Glomerular endothelial cell (primary cell): ENCODE data around the gene LTB. TPM values are rescaled to one million over a fixed set of nuclear protein-coding genes. Genes with fewer than 3 reads are reported as not detected.

ENCODE experiments used
- DNase-seq: peaks from one replicate; pipeline ENCODE4 v3.0.0-alpha.2; 2011; ENCODE audit warnings: low read depth, low spot score; ENCODE audit errors: extremely low read depth
- total RNA-seq: library from RNA; depleted of rRNA; stranded (reverse); fragments of >200 nt; gene quantifications from 2 replicates; pipeline ENCODE4 v1.2.3, GENCODE V29; 2015

Gene LTB
- total RNA-seq, 1 donor from 2014 or later: 41.8 TPM

DNA sequence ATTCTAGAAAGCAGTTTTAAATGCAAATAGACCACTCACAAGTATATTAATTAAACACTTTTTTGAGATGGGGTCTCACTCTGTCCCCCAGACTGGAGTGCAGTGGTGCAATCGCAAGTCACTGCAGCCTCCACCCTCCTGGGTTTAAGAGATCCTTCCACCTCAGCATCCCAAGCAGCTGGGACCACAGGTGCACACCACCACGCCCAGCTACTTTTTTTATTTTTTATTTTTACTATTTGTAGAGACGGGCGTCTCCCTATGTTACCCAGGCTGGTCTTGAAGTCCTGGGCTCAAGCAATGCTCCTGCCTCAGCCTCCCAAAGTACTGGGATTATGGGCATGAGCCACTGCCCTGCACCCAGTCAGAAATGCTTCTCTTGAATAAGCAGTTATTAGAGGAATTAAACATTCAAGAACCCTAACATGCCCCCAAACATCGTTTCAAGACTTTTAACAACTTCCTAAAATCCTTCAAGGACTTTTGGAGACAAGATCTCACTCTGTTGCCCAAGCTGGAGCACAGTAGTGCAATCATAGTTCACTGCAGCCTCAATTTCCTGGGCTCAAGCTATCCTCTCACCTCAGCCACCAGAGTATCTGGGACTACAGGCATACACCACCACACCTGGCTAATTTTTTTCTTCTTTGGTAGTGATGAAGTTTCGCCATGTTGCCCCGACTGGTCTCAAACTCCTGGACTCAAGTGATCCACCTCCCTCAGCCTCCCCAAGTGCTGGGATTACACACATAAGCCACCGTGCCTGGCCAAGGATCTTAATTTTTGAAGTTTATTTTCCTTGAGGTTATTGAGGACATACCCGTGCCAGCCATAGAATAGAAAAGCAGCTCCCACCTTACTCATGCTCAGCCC lies 50.2 kb downstream of the LTB start:
- DNase-seq: no peak

DNA sequence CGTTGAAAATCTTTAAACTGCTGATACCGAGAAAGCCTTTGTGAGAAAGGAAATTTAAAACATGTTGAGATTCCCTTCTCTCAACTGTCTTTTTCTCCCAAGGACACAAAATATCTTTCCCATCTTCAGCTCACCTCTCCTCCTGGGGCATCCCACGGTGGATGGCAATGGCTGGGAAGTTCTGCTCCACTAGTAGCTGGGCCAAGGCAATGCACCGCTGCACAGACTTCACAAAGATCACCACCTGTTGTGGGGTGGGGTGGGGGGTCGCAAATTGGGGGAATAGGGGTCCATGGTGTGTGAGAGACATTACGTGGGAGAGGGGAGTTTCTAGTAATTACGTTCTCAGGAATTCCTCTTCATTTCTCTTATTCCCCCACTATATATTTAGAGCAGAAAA lies 51.1 kb downstream of the LTB start:
- no peak for DNase-seq

DNA sequence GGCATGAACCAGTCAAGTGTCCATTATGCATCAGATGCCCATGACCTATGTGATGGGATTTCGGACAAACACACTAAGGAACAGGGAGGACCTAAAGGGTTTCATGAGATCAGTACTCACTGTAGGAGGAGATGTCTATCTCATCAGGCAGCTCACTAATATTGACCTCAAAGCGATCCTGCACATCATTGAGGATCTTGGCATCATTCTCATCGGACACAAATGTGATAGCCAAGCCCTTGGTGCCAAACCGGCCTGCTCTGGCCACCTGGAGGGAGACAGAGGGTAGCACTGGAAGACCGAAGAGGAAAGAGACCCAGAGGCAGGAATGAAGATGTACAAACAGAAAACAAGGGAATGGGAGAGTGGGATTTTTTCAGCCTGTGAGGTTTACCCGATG lies 51.6 kb downstream of the LTB start:
- no peak for DNase-seq

Other genes starting within 250 kb of the LTB start
- gene HLA-B, start 225.2 kb downstream of the LTB start, total RNA-seq: 1,037 and 2,213 TPM in 2 replicates
- 55.0 and 63.6 TPM in 2 replicates for gene MICA, start 178.8 kb downstream of the LTB start, total RNA-seq
- 14.5 and 19.1 TPM in 2 replicates for gene MICB, start 84.3 kb downstream of the LTB start, total RNA-seq
- gene MCCD1, start 53.5 kb downstream of the LTB start, total RNA-seq: not detected in 2 replicates
- gene DDX39B, start 40.4 kb downstream of the LTB start, total RNA-seq: 230 and 249 TPM in 2 replicates
- gene ATP6V1G2, start 35.8 kb downstream of the LTB start, total RNA-seq: 0.18 and 1.2 TPM in 2 replicates
- gene NFKBIL1, start 34.8 kb downstream of the LTB start, total RNA-seq: 20.6 and 27.7 TPM in 2 replicates
- gene LTA, start 10.1 kb downstream of the LTB start, total RNA-seq: 0.53 TPM in 1 of 2 replicates, not detected in the other
- 0.88 and 4.4 TPM in 2 replicates for gene TNF, start 6.9 kb downstream of the LTB start, total RNA-seq
- 0.87 and 0.99 TPM in 2 replicates for gene LST1, start 3.9 kb upstream of the LTB start, total RNA-seq
- gene NCR3, start 10.6 kb upstream of the LTB start, total RNA-seq: not detected in 2 replicates
- not detected in 2 replicates for gene AIF1, start 32.8 kb upstream of the LTB start, total RNA-seq
- 125 and 166 TPM in 2 replicates for gene PRRC2A, start 38.3 kb upstream of the LTB start, total RNA-seq
- gene BAG6, start 70.2 kb upstream of the LTB start, total RNA-seq: 259 and 375 TPM in 2 replicates
- gene APOM, start 73.5 kb upstream of the LTB start, total RNA-seq: not detected in 2 replicates
- 19.1 and 19.6 TPM in 2 replicates for gene C6orf47, start 78.4 kb upstream of the LTB start, total RNA-seq
- 13.0 and 14.5 TPM in 2 replicates for gene GPANK1, start 82.6 kb upstream of the LTB start, total RNA-seq
- 292 and 314 TPM in 2 replicates for gene CSNK2B, start 83.7 kb upstream of the LTB start, total RNA-seq
- 2.6 and 7.9 TPM in 2 replicates for gene LY6G5B, start 87.6 kb upstream of the LTB start, total RNA-seq
- 3.7 and 4.1 TPM in 2 replicates for gene LY6G5C, start 98.6 kb upstream of the LTB start, total RNA-seq
- 35.7 and 49.2 TPM in 2 replicates for gene ABHD16A, start 120.9 kb upstream of the LTB start, total RNA-seq
- not detected in 2 replicates for gene LY6G6F, start 124.4 kb upstream of the LTB start, total RNA-seq
- not detected in 2 replicates for gene LY6G6D, start 132.9 kb upstream of the LTB start, total RNA-seq
- gene LY6G6C, start 139.3 kb upstream of the LTB start, total RNA-seq: not detected in 2 replicates
- not detected in 2 replicates for gene MPIG6B, start 140.9 kb upstream of the LTB start, total RNA-seq
- gene DDAH2, start 146.9 kb upstream of the LTB start, total RNA-seq: 110 and 138 TPM in 2 replicates
- gene CLIC1, start 154.1 kb upstream of the LTB start, total RNA-seq: 541 and 655 TPM in 2 replicates
- 3.7 and 18.7 TPM in 2 replicates for gene MSH5, start 157.6 kb upstream of the LTB start, total RNA-seq
- 3.3 and 3.9 TPM in 2 replicates for gene SAPCD1, start 180.2 kb upstream of the LTB start, total RNA-seq
- 0.34 and 0.58 TPM in 2 replicates for gene VWA7, start 194.9 kb upstream of the LTB start, total RNA-seq
- gene VARS1, start 213.3 kb upstream of the LTB start, total RNA-seq: 90.9 and 105 TPM in 2 replicates
- 45.3 and 74.3 TPM in 2 replicates for gene LSM2, start 224.5 kb upstream of the LTB start, total RNA-seq
- 0.44 and 0.53 TPM in 2 replicates for gene HSPA1L, start 232.9 kb upstream of the LTB start, total RNA-seq
- 140 and 161 TPM in 2 replicates for gene HSPA1A, start 233.1 kb upstream of the LTB start, total RNA-seq
- gene HSPA1B, start 245.3 kb upstream of the LTB start, total RNA-seq: 76.3 and 95.3 TPM in 2 replicates